ENCODE measurements around the gene SH3RF2.

Gene SH3RF2

DNA sequence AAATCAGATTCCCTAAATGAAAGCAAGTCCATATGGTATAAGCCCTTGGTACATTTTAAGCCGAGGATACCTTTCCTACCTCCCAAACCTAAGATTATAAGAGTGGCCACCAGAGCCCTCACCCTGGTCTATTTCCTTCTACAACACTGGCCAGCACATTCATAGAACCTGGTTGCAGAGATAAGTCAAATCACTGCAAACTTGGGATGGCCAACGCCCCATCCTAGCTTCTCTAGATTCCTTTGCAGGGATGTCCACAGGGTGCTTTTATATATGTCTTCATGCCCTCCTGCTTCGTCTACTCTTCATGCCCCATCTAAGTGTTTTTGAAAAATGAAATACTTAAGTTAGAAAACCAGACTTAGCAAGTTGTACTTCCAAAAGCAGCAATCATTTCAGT is 41.8 kb downstream of the SH3RF2 start:
- Histone ChIP-seq H3K4ac (ENCODE audit: low read depth, low read length) (peak overlapping the region; percentile 37), H3K23ac (ENCODE audit: low read length) (no peak overlapping the region), H2BK5ac (ENCODE audit: low read length) (no peak overlapping the region), H3K18ac (ENCODE audit: low read length) (no peak overlapping the region), H3K4me1 (ENCODE audit: control insufficient read depth, low read depth, low read length) (peaks cover 8% of the 10 kb centered on the region), H3K9ac (ENCODE audit: low read length) (no peak overlapping the region), H3K56ac (ENCODE audit: low read length) (no peak overlapping the region), H3K79me2 (ENCODE audit: control insufficient read depth, insufficient read depth, low read length) (no peaks in the 10 kb centered on the region), H2BK120ac (ENCODE audit: low read depth, low read length) (no peak overlapping the region), H3K27me3 (ENCODE audit: insufficient read depth, low read length, poor library complexity) (no peaks in the 10 kb centered on the region), H4K5ac (ENCODE audit: low read length) (no peak overlapping the region), H2AK5ac (ENCODE audit: low read length) (no peak overlapping the region), H3K4me3 (ENCODE audit: low read length) (no peak overlapping the region), H3K27ac (ENCODE audit: low read depth, low read length) (no peak overlapping the region), H3K4me2 (ENCODE audit: low read length) (no peak overlapping the region), H2BK15ac (replicated peaks; ENCODE audit: low read depth) (no peak overlapping the region), H4K8ac (ENCODE audit: low read depth, low read length) (no peak overlapping the region), H3K79me1 (ENCODE audit: low read length) (no peaks in the 10 kb centered on the region), H3K36me3 (ENCODE audit: control insufficient read depth, insufficient read depth, low read length) (no peaks in the 10 kb centered on the region)
- DNase-seq: no peak
- WGBS (ENCODE audit: extremely low coverage, insufficient coverage, low lambda C conversion rate): no CpG with 5 or more reads among the region's 3 CpGs

- Histone ChIP-seq H3K27ac (ENCODE audit: low read depth, low read length) (peak overlapping the region; percentile 64), H3K79me2 (ENCODE audit: control insufficient read depth, insufficient read depth, low read length) (no peaks in the 10 kb centered on the region), H3K27me3 (ENCODE audit: insufficient read depth, low read length, poor library complexity) (no peaks in the 10 kb centered on the region), H2BK120ac (ENCODE audit: low read depth, low read length) (no peak overlapping the region), H3K18ac (ENCODE audit: low read length) (peak overlapping the region; percentile 88), H3K9ac (ENCODE audit: low read length) (no peak overlapping the region), H3K79me1 (ENCODE audit: low read length) (no peaks in the 10 kb centered on the region), H2BK15ac (replicated peaks; ENCODE audit: low read depth) (no peak overlapping the region), H2BK5ac (ENCODE audit: low read length) (no peak overlapping the region), H4K8ac (ENCODE audit: low read depth, low read length) (no peak overlapping the region), H3K4me2 (ENCODE audit: low read length) (no peak overlapping the region), H4K5ac (ENCODE audit: low read length) (no peak overlapping the region), H3K4ac (ENCODE audit: low read depth, low read length) (no peak overlapping the region), H3K36me3 (ENCODE audit: control insufficient read depth, insufficient read depth, low read length) (no peaks in the 10 kb centered on the region), H3K4me3 (ENCODE audit: low read length) (no peak overlapping the region), H3K56ac (ENCODE audit: low read length) (no peak overlapping the region), H2AK5ac (ENCODE audit: low read length) (no peak overlapping the region), H3K4me1 (ENCODE audit: control insufficient read depth, low read depth, low read length) (peaks cover 8% of the 10 kb centered on the region), H3K23ac (ENCODE audit: low read length) (no peak overlapping the region)
- no CpG with 5 or more reads among the region's 1 CpG for WGBS (ENCODE audit: extremely low coverage, insufficient coverage, low lambda C conversion rate)
- DNase-seq: peak; percentile 73
Observed at GRCh38 chr5:145978708-145979107, 42.3 kb downstream of the SH3RF2 start.

DNA sequence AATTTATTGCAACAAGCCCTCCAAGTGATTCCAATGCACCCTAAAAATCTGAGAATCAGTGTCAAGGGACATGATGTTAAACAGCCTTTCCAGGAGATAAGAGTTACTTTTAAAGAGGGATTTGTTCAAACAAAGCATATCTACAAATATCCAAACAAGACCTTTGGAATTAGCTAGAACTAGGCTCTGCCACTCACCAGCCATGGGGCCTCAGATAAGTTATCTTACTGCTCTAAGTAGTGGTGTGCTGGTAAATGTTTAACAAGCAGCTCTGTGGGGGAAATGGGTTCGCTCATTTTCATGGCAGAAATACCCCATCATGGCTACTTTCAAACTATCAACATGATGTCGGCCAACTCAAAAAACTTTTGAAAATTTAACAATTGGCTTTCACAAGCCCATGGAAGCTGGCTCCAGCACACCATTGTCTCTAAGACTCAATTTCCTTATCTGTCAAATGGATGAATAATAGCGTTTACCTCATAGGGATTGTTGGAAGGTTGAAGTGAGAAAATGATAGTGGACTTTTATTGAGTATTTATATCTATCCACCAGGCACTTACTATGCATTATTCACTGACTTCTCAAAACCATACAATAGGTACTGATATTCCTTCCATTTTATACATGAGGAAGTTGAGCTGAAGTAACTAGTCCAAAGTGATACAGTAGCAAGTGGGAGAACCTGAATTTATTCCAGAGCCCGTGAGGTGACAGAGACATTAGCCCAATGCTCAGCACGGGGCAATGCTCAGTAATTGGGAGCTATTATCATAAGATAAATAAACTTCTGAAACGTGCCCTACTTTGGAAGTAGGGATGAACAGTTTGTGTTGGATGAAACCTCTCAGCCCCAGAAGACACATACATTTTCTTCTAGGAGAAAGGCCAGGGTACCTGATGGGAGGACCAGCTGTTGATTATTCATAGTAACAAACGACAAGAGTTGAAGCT is 43.2 kb downstream of the SH3RF2 start:
- no peak overlapping the region for H2BK120ac ChIP-seq (ENCODE audit: low read depth, low read length)
- H3K4me1 ChIP-seq (ENCODE audit: control insufficient read depth, low read depth, low read length): peaks cover 8% of the 10 kb centered on the region
- no peak overlapping the region for H2BK5ac ChIP-seq (ENCODE audit: low read length)
- H3K4me3 ChIP-seq (ENCODE audit: low read length): no peak overlapping the region
- H2AK5ac ChIP-seq (ENCODE audit: low read length): no peak overlapping the region
- no peaks in the 10 kb centered on the region for H3K36me3 ChIP-seq (ENCODE audit: control insufficient read depth, insufficient read depth, low read length)
- no peak overlapping the region for H3K4me2 ChIP-seq (ENCODE audit: low read length)
- H3K4ac ChIP-seq (ENCODE audit: low read depth, low read length): no peak overlapping the region
- peak; percentile 83 for DNase-seq
- peak overlapping the region; percentile 76 for H2BK15ac ChIP-seq (replicated peaks; ENCODE audit: low read depth)
- H3K27me3 ChIP-seq (ENCODE audit: insufficient read depth, low read length, poor library complexity): no peaks in the 10 kb centered on the region
- no peak overlapping the region for H3K18ac ChIP-seq (ENCODE audit: low read length)
- no peaks in the 10 kb centered on the region for H3K79me1 ChIP-seq (ENCODE audit: low read length)
- H3K27ac ChIP-seq (ENCODE audit: low read depth, low read length): peak overlapping the region; percentile 64
- H4K5ac ChIP-seq (ENCODE audit: low read length): no peak overlapping the region
- H3K23ac ChIP-seq (ENCODE audit: low read length): no peak overlapping the region
- H3K79me2 ChIP-seq (ENCODE audit: control insufficient read depth, insufficient read depth, low read length): no peaks in the 10 kb centered on the region
- H3K9ac ChIP-seq (ENCODE audit: low read length): no peak overlapping the region
- WGBS (ENCODE audit: extremely low coverage, insufficient coverage, low lambda C conversion rate): no CpG with 5 or more reads among the region's 7 CpGs
- no peak overlapping the region for H3K56ac ChIP-seq (ENCODE audit: low read length)
- no peak overlapping the region for H4K8ac ChIP-seq (ENCODE audit: low read depth, low read length)

GRCh38 chr5:145980259-145980658 is 43.9 kb downstream of the SH3RF2 start:
- no peak overlapping the region for H3K4me3 ChIP-seq (ENCODE audit: low read length)
- H3K56ac ChIP-seq (ENCODE audit: low read length): no peak overlapping the region
- no peak overlapping the region for H3K23ac ChIP-seq (ENCODE audit: low read length)
- no peak overlapping the region for H2BK120ac ChIP-seq (ENCODE audit: low read depth, low read length)
- no peak overlapping the region for H2BK5ac ChIP-seq (ENCODE audit: low read length)
- DNase-seq: no peak
- no peak overlapping the region for H3K4ac ChIP-seq (ENCODE audit: low read depth, low read length)
- H3K79me1 ChIP-seq (ENCODE audit: low read length): no peaks in the 10 kb centered on the region
- no peaks in the 10 kb centered on the region for H3K79me2 ChIP-seq (ENCODE audit: control insufficient read depth, insufficient read depth, low read length)
- H2AK5ac ChIP-seq (ENCODE audit: low read length): no peak overlapping the region
- H3K4me1 ChIP-seq (ENCODE audit: control insufficient read depth, low read depth, low read length): peaks cover 8% of the 10 kb centered on the region
- H3K27ac ChIP-seq (ENCODE audit: low read depth, low read length): peak overlapping the region; percentile 9
- H4K8ac ChIP-seq (ENCODE audit: low read depth, low read length): no peak overlapping the region
- no peak overlapping the region for H3K4me2 ChIP-seq (ENCODE audit: low read length)
- no peak overlapping the region for H4K5ac ChIP-seq (ENCODE audit: low read length)
- H3K36me3 ChIP-seq (ENCODE audit: control insufficient read depth, insufficient read depth, low read length): no peaks in the 10 kb centered on the region
- H3K9ac ChIP-seq (ENCODE audit: low read length): no peak overlapping the region
- H3K18ac ChIP-seq (ENCODE audit: low read length): no peak overlapping the region
- no CpG with 5 or more reads among the region's 1 CpG for WGBS (ENCODE audit: extremely low coverage, insufficient coverage, low lambda C conversion rate)
- H2BK15ac ChIP-seq (replicated peaks; ENCODE audit: low read depth): no peak overlapping the region
- H3K27me3 ChIP-seq (ENCODE audit: insufficient read depth, low read length, poor library complexity): no peaks in the 10 kb centered on the region

DNA sequence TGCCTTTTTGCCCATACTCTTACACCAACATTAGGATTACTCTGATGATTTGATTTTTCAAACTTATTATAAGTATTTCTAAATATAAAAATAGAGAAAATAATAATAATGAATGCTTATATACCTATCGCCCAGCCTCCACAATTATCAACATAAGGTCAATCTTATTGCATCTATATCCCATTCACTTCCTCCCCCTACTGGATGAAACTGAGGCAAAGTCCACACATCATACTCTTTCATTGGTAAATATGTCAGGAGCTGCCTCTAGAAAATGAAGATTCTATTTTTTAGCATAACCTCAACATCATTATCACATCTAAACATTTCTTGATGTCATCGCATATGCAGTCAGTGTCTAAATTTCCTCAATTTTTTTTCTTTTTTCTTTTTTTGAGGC is 44.3 kb downstream of the SH3RF2 start:
- H4K5ac ChIP-seq (ENCODE audit: low read length): no peak overlapping the region
- H4K8ac ChIP-seq (ENCODE audit: low read depth, low read length): no peak overlapping the region
- H2BK120ac ChIP-seq (ENCODE audit: low read depth, low read length): no peak overlapping the region
- no peak for DNase-seq
- no peak overlapping the region for H2BK5ac ChIP-seq (ENCODE audit: low read length)
- H3K18ac ChIP-seq (ENCODE audit: low read length): no peak overlapping the region
- no peak overlapping the region for H3K4me3 ChIP-seq (ENCODE audit: low read length)
- H3K4me2 ChIP-seq (ENCODE audit: low read length): no peak overlapping the region
- no peak overlapping the region for H2BK15ac ChIP-seq (replicated peaks; ENCODE audit: low read depth)
- no peaks in the 10 kb centered on the region for H3K27me3 ChIP-seq (ENCODE audit: insufficient read depth, low read length, poor library complexity)
- H3K27ac ChIP-seq (ENCODE audit: low read depth, low read length): no peak overlapping the region
- no peak overlapping the region for H2AK5ac ChIP-seq (ENCODE audit: low read length)
- no peak overlapping the region for H3K4ac ChIP-seq (ENCODE audit: low read depth, low read length)
- H3K56ac ChIP-seq (ENCODE audit: low read length): no peak overlapping the region
- H3K9ac ChIP-seq (ENCODE audit: low read length): no peak overlapping the region
- H3K36me3 ChIP-seq (ENCODE audit: control insufficient read depth, insufficient read depth, low read length): no peaks in the 10 kb centered on the region
- H3K79me1 ChIP-seq (ENCODE audit: low read length): no peaks in the 10 kb centered on the region
- no peaks in the 10 kb centered on the region for H3K79me2 ChIP-seq (ENCODE audit: control insufficient read depth, insufficient read depth, low read length)
- no CpG with 5 or more reads among the region's 2 CpGs for WGBS (ENCODE audit: extremely low coverage, insufficient coverage, low lambda C conversion rate)
- no peak overlapping the region for H3K23ac ChIP-seq (ENCODE audit: low read length)
- peaks cover 5% of the 10 kb centered on the region for H3K4me1 ChIP-seq (ENCODE audit: control insufficient read depth, low read depth, low read length)
